Measurements from ENCODE around the gene NINJ1. TPM values are rescaled to one million over a fixed set of nuclear protein-coding genes. Genes with fewer than 3 reads are reported as not detected.

The NINJ1 gene
- polyA plus RNA-seq, 5 donors: 33.7 to 51.0 (median 35.6) TPM

DNA sequence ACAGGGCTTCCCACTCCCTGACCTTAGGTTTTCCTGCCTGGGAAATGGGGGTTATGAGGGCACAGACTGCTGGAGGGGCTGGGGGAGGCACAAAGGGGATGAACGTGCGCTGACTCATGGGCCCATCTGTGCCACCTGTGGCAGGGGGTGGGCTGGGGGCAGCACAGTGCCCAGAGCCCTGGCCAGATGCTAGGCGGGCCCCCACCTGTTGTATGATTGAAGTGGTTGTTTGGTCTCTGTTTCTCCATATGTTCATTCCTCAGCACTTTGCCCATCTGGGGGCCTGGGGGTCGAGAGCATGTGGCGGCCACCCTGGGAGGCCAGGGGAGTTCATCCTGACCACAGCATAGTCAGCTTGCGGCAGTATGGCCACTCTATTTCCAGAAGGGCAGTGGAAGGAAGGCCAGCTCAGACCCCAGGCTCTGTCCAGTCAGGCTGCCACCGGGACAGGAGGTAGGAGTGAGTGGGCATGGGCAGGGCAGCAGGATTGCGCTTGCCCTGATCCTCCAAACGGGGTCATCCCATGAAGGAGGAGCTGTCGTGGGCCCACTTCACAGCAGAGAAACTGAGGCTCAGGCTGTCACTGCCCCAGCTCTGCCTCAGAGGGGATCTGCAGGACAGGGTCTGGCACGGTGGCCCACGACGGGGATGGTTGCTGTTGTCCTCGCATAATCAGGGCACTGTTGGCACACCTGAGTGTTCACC, 841 bp upstream of the NINJ1 start:
- DNase-seq: no peak

DNA sequence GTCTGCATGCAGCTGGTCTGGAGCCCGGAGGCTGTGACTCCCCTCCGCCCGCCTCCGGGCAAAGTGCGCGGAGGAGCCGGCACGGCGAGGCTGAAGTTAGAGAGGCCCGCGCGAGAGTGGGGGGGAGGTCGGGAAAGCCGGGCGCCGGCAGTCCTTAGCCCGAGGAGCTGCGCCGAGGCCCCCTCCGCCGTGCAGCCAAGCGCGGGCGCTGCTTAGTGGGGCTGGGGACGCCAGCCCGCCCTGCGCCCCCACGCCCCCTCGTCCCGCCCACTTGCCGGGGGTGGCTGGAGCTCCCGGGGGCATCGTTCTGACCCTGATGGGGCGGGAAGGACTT, 403 bp downstream of the NINJ1 start:
- DNase-seq: peak; percentile 72

DNA sequence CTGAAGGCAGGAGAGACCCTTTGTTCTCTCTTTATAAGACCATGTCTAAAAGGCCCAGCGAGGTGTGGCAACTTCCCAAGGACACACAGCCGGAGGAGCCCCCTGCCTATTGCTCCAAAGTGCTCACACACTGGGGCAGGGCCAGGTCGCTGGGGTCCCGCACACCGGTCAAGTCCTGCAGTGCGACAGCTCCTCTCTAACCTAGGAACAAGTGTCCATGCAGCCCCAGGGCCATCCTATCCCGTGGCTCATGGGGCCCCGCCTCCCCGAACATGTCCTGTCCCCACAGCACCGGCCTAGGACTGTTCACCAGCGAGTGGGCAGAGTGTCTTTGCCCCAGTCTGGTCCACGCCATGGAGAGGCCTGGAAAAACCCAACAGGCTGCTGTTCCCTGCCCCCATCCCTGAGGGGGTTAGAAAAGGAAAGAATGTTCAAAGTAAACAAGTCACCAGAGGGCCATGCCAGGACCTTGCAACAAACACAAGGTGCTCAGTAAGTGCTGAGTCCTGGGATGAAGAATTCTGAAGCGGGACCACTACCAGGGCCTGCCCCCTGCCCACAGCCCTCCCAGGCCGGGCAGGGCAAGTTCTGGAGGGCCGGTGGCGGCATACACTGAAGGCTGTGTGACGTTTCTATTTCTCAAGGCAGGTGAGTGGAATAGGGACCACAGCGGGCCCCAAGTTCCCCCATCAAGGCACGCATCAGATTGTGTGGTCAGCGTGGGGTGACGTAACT, 938 bp downstream of the NINJ1 start:
- DNase-seq: no peak

DNA sequence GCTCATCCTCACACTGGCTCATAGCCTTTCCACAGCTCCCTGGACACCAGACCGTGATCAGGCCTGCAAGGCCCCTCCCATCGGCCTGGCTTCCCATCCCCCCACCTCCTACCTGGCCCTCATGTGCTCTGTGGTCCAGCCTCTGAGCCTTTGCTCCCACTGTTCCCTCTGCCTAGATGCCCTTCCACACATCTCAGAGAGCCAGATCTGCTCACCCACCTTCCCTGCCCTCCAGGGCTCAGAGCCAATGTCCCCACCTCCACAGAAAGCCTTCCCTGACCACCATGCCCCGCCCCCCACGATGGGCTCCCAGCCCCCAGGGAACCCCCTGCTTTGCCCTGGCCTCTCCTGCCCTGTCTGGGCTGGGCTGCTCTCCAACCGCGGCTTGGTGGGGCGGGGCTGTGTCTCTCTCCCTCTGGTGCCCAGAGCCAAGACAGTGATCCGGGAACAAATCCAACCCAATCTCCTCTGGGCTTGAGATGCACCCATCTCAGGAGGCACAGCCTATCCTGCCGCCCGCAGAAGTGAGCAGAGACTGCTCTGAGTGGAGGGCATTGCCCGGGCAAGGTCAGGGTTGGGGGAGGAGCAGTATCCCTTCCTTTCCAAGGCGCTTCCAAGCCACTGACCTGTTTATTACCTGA, 1.6 kb downstream of the NINJ1 start:
- no peak for DNase-seq

DNA sequence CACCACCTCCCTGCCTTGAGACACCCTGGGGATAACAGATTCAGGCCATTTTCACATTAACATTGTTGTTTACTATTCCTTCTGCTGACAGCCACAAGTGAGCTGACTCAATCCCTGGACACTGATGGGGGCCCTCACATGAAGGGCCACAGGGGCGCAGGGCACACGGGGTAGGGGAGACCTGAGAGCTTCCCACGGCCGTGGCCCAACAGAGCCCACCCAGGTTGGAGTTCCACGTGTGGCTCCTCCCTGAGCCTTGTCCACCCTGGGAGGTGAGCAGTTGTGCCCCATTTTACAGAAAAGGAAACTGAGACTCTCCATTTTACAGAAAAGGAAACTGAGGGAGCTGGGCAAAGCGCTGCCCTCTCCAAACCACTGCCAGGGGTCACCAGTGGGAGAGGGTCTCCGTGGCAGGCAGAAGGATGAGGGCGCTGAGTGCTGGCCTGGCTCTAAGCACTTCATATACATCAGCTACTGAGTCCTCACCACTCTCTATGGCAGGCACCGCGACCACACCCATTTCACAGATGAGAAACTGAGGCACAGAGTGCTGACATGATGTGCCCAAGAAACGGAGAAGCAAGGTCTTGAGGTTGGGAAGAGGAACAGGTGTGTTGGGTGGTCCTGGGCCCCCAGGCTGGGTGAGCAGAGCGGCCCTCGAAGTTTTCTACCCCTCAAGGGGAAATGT, 2.3 kb downstream of the NINJ1 start:
- DNase-seq: no peak

DNA sequence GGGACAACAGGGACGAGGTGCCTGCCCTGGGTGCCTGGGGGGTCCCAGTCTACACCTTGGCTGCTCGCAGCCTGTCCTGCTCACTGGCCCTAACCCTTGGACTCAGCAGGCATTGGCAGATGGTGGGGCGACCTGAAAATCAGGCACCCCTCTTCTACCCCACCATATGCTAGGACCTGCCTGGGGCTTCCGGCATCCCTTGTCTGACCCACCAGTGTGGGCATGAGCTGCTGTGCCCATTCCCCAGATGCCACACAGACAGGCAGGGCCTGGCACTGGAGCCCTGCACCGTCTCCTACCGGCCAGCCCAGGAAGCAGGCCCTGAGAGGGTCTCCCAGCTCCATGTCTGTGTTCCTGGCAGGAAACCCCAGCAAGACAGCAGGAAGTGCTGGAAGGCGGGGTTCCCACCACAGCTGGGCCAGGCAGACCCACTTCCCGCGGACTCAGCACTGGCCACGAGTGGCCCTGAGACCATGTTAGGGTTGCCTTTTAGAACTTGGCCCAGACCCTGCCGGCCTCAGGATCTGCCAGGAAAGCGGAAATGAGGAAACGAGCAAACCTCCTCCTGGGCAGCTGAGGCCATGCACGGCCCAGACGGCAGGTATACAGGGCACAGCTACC, 3.1 kb downstream of the NINJ1 start:
- no peak for DNase-seq

DNA sequence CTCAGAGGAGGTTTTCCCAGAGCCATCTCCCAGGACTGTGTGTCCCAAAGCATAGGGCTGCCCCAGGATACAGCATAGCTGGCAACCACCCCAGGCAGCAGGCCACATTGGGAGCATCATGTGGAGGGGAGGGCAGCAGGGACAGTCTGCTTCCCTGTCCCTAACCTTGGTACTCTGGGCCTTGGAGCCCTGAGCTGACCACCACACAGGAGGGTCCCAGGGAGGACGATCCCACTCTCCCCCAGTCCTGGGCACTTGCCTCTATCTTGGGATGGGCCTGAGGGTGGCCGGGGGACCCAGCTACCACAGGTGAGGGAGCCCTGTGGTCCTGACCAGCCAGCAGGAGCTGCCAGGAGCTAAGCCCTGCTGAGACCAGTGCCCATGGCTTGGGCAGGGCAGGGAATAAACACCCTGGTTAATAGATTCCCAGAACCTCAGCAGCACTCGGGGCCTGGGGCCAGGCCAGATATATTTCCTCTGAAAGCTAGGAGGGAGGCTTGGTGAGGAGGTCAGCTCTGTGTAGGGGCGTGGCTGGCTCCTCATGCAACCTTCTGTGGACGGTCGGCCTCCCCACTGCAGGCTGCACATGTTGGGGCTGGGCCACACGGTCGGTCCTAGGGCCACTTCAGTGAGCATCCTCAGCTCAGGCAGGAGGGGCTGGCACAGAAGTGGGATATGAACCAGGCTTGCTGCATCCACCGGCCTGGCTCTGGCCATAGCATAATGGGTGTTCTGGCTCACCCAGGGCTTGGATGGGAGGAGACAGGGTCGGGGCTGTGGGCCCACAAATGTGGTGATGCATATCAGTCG, 4.2 kb downstream of the NINJ1 start:
- DNase-seq: no peak

- DNase-seq: no peak
Observed at GRCh38 chr9:93129286-93129685, 4.8 kb downstream of the NINJ1 start.

GRCh38 chr9:93128715-93129224, 5.3 kb downstream of the NINJ1 start:
- DNase-seq: no peak

DNA sequence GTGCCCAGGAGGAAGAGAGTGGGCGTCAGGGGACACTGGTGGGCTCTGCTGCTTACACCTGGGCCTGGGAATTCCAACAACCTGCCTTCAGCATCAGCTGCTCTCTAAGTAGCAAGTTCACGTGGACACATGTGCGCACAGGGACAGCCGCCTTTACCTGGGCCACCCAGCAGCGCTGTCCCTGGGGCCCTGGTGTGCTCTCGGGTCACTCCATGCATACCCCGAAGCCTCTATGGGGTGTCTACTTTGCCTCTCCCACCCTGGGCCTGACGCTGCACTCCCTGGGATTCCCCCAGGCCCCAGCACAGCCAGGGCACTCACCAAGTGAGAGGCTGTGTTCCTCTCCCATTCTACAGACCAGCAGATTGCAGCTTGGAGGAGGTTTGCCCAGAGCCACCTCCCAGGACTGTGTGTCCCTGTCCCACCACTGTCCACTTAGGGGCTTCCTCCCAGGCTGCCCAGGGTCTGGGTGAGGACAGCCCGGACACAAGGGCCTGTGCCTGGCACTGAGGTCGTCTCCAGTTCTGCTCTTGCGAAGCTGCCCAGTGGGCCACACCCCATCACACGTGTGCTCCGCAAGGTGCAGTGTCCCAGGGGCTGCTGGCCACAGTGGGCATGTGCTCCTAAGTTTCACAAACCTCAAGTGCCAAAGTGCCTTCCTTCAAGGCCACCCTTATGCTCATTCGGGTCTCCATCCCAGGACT, 5.9 kb downstream of the NINJ1 start:
- no peak for DNase-seq

GRCh38 chr9:93127395-93127911, 6.6 kb downstream of the NINJ1 start:
- DNase-seq: no peak

DNA sequence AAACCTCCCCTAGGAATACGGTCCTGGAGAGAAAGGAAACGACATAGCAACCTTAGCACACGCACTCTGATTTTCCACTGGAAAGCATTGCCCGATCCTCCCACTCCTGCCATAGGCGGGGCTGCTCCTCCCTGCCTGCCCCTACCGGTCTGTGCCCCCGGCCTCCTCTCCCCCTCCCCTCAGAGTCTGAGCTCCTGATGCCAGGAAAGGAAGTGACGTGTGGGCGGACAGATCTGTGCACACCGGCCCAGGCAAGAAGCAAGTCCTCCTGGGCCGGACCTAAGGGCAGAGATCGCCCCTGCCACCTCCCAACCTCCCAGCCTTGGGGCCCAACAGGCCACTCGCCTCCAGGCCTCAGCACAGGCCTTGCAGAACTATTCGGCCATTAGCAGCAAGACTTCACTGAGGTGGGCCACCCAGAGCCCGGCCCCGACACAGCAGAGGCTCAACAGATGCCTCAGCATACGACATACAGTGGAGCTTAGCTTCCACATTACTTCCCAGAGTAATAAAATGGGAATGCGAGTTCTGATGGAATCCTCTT, 7.2 kb downstream of the NINJ1 start:
- no peak for DNase-seq

DNA sequence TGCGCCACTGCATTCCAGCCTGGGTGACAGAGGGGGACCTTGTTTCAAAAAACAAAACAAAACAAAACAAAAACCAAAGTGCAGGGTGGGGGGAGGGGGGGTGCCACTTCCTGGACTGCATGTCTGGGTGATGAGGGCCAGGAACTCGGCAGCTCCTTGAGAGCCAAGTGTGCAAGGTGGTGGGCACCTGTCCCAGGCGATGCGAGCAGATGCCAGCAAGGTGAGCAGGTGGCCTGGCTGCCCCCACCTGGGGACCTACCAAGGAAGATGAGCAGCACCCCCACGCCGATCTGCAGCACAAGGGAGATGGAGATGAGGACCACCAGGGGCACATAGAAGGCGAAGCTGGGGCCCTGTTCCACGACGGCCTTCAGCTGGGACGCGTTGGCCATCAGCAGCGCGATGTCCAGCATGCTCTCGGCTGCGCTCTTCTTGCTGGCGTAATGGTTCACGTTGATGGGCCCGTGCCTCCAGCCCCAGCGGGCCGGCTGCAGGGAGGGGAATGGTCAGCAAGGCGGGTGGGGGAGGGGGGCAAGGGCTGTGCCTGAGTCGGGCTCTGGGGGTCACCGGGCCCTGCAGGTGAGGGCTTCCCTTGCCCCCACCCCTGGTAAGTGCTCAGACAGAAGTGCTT, 7.8 kb downstream of the NINJ1 start:
- no peak for DNase-seq

DNA sequence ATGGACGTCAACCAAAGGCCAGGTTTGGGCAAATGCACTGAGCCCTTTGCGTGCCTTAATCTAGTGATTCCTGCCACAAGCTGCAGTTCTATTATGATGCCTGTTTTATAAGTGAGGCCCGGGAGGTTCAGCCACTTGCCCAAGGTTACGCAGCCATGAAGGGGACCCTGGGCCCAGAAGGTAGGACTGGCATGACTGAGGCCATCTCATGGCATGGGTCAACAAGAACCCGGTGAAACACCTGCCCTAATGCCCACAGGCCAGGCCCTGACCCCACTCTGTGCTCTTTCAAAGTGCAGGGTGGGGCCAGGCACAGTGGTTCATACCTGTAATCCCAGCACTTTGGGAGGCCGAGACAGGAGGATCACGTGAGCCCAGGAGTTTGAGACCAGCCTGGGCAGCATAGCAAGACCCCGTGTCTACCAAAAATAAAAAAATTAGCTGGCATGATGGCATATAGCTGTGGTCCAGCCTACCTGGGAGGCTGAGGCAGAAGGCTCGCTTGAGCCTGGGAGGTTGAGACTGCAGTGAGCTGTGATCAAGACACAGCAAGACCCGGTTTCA, 8.6 kb downstream of the NINJ1 start:
- no peak for DNase-seq

- DNase-seq: no peak
Observed at GRCh38 chr9:93124793-93125192, 9.3 kb downstream of the NINJ1 start.

GRCh38 chr9:93123561-93124283, 10.3 kb downstream of the NINJ1 start:
- DNase-seq: no peak

DNA sequence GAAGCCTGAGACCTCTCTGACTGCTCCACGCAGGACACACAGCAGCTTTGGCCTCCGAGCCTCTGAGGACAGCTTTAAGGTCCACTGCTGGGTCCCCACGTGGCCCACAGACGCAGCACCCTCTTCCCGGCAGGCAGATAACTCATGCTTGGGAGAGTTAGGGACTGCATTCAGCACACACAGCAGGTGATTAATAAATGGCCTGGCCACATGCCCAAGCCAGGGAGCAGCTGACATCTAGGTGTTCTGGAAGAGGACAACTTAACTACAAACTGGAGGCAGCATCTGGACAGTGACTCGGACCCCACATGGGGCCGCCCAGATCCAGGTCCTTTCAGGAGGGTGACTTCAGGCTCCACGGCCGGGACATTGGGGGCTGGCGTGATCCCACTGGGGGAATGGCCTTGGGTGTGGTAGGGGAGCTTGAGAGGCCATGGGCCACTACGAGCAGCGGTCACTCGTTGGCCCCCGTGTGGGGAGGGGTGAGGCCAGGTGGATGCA, 11.3 kb downstream of the NINJ1 start:
- DNase-seq: no peak

All from right lung (tissue), 5 donors.